ENCODE data around the gene FBXO42.

Gene FBXO42

DNA sequence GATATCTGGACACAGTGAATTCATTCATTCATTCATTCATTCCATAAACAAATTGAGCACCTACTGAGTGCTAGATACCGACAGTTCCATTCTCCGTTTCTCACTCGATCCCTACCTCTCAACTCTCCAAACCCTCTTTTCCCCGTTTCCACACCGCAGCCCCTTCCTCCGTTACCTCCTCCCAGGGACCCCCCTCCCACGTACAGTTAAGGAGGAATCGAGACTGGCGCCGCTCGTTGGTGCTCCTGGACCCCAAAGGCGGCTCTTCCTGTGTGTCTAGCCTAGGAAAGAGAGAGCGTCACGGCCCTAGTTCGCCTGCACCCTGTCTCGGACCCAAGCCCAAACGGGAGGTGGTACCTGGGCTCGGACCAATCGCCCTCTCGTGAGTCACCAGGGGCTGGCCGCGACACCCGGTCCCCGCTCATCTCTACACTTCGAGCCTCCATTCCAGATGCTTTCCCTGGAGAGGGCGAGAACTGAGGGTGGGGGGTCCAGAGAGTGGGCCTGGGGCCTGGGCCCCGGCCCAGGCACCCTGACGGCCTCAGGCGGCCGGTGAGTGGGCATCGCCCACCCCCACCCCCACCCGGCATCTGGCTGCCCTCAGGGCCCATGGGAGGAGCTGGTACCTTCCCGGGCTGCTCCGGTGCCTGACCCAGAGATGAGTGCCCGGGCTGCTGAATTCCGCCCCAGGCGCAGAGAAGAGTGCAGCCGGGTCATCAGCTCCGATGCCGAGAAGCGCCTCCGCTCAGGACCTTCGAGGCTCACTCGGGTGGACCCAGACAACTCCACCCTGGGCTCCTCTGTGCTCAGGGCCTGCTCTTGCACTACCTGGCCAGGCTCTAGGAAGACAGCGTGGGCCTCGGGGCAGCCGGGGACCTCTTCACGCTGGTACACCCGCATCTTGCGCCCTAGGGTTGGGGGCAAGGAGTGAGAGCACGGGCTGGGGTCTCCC lies 144.7 kb downstream of the FBXO42 start:
- peak overlapping the region; percentile 92 for H3K27ac Mint-ChIP-seq
- H3K9me3 Mint-ChIP-seq (ENCODE audit: low read depth), result no peaks in the 10 kb centered on the region
- peaks cover 6% of the 10 kb centered on the region for H3K36me3 Mint-ChIP-seq
- peaks cover 2% of the 10 kb centered on the region for H3K4me1 Mint-ChIP-seq (ENCODE audit: low read depth)
- no peaks in the 10 kb centered on the region for H3K27me3 Mint-ChIP-seq
- H3K4me3 Mint-ChIP-seq, result peak overlapping the region; percentile 84

DNA sequence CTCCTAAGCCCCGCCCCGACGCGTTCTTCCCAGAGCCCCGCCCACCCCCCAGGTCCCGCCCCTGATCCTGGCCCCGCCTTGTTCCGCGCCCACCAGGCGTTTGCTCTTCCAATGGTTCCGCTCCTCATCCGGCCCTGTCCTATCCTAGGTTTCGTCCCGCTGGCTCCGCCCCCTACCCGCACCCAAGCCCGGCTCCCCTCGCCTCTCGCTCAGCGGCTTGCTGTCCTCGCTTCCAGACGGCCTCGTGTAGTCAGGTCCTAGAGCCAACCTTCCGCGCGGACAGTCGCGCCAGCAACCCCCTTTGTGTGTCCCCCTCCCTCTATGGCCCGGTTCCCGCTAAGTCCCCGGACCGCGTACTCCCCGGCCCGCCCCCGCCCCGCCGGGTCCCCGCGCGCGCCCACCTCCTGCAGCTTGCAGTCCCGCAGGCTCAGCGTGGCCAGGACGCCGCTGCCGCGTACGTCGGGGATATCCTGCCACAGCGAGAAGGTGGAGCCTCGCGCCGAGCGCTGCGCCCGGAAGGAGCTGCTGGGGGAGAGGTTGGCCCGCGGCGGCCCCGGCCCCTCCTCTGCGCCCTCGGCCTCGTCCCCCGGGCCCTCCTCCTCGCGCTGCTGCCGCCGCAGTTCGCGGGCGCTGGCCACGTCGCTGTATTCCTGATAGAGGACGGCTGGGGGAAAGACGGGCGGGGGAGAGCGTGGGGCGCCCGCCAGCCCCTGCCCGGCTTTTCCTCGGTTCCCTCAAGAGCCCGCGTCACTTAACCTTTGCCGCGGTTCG lies 145.5 kb downstream of the FBXO42 start:
- H3K27ac Mint-ChIP-seq, result peak overlapping the region; percentile 95

GRCh38 chr1:16205891-16206546 lies 146.3 kb downstream of the FBXO42 start:
- peaks cover 6% of the 10 kb centered on the region for H3K36me3 Mint-ChIP-seq
- H3K27ac Mint-ChIP-seq, result no peak overlapping the region
- no peaks in the 10 kb centered on the region for H3K27me3 Mint-ChIP-seq
- H3K4me3 Mint-ChIP-seq, result peak overlapping the region; percentile 84
- H3K9me3 Mint-ChIP-seq (ENCODE audit: low read depth), result no peaks in the 10 kb centered on the region
- H3K4me1 Mint-ChIP-seq (ENCODE audit: low read depth), result peaks cover 2% of the 10 kb centered on the region

More for the DNA sequence above, 145.5 kb downstream of the FBXO42 start:
- Mint-ChIP-seq H3K4me3 (peak overlapping the region; percentile 84), H3K27me3 (no peaks in the 10 kb centered on the region), H3K9me3 (ENCODE audit: low read depth) (no peaks in the 10 kb centered on the region), H3K36me3 (peaks cover 6% of the 10 kb centered on the region), H3K4me1 (ENCODE audit: low read depth) (peaks cover 2% of the 10 kb centered on the region)

DNA sequence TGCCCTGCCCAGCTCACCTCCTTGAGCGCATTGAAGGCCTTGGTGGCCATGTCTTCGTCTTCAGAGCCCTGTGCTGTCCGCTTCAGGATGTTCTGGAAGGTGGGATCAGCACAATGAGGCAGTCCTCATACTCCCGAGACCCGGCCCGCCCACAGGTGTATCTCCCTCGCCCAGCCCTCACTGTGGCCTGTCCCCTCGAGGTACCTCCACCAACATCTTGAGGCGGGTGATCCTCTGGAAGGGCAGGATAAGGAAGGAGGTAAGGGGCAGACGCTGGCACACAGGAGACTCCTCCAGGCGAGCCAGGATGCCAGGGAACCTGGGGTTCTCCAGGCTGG lies 147.0 kb downstream of the FBXO42 start:
- Mint-ChIP-seq H3K4me1 (ENCODE audit: low read depth) (peaks cover 2% of the 10 kb centered on the region), H3K36me3 (peaks cover 6% of the 10 kb centered on the region), H3K27me3 (no peaks in the 10 kb centered on the region), H3K27ac (no peak overlapping the region), H3K9me3 (ENCODE audit: low read depth) (no peaks in the 10 kb centered on the region), H3K4me3 (no peak overlapping the region)

DNA sequence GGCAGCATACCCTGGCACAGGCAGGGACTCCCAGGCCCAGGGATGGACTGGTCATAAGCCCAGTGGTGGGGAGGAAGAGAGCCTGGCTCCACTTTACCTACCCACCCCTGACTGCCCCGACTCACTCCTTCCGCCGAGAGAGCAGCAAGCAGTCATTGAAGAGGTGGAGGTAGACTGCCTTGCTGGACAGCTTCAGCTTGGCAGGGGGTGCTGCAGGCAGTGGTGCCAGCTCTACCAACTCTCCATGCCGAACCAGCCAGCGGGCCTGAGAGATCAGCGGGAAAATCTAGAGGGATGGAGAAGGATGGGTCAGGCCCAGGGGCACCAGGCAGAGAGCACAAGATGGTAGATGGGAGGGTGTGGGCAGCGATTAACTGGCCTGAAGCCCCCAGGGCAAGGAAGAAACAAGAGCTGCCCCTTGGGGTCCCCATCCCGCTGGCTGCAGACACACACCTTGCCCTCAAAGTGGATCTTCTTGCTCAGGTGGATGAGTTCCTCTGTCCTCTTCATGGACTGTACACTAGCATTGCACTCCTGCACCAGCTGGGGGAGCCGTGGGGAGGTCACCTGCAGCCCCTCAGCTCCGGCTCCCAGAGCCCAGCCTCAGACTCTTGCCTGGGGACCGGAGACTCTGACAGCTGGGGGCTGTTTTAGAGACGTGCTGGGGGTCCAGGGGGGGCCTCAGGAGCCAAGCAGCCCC lies 147.5 kb downstream of the FBXO42 start:
- H3K9me3 Mint-ChIP-seq (ENCODE audit: low read depth), result no peaks in the 10 kb centered on the region
- no peaks in the 10 kb centered on the region for H3K27me3 Mint-ChIP-seq
- peak overlapping the region; percentile 35 for H3K4me3 Mint-ChIP-seq
- peak overlapping the region; percentile 64 for H3K27ac Mint-ChIP-seq
- H3K36me3 Mint-ChIP-seq, result peaks cover 6% of the 10 kb centered on the region
- H3K4me1 Mint-ChIP-seq (ENCODE audit: low read depth), result peaks cover 2% of the 10 kb centered on the region

GRCh38 chr1:16204216-16204615 lies 148.1 kb downstream of the FBXO42 start:
- Mint-ChIP-seq H3K9me3 (ENCODE audit: low read depth) (no peaks in the 10 kb centered on the region), H3K36me3 (peaks cover 6% of the 10 kb centered on the region), H3K27ac (no peak overlapping the region), H3K4me1 (ENCODE audit: low read depth) (peaks cover 2% of the 10 kb centered on the region), H3K4me3 (no peak overlapping the region), H3K27me3 (no peaks in the 10 kb centered on the region)

- no peaks in the 10 kb centered on the region for H3K27me3 Mint-ChIP-seq
- no peak overlapping the region for H3K4me3 Mint-ChIP-seq
- H3K36me3 Mint-ChIP-seq, result peaks cover 6% of the 10 kb centered on the region
- H3K4me1 Mint-ChIP-seq (ENCODE audit: low read depth), result peaks cover 6% of the 10 kb centered on the region
- H3K9me3 Mint-ChIP-seq (ENCODE audit: low read depth), result no peaks in the 10 kb centered on the region
- H3K27ac Mint-ChIP-seq, result no peak overlapping the region
These were observed 148.7 kb downstream of the FBXO42 start for GRCh38 chr1:16203550-16203949.

- no peaks in the 10 kb centered on the region for H3K9me3 Mint-ChIP-seq (ENCODE audit: low read depth)
- no peak overlapping the region for H3K27ac Mint-ChIP-seq
- H3K4me3 Mint-ChIP-seq, result no peak overlapping the region
- H3K4me1 Mint-ChIP-seq (ENCODE audit: low read depth), result peaks cover 7% of the 10 kb centered on the region
- H3K36me3 Mint-ChIP-seq, result peaks cover 6% of the 10 kb centered on the region
- H3K27me3 Mint-ChIP-seq, result no peaks in the 10 kb centered on the region
These were observed 149.7 kb downstream of the FBXO42 start for GRCh38 chr1:16202281-16203210.

DNA sequence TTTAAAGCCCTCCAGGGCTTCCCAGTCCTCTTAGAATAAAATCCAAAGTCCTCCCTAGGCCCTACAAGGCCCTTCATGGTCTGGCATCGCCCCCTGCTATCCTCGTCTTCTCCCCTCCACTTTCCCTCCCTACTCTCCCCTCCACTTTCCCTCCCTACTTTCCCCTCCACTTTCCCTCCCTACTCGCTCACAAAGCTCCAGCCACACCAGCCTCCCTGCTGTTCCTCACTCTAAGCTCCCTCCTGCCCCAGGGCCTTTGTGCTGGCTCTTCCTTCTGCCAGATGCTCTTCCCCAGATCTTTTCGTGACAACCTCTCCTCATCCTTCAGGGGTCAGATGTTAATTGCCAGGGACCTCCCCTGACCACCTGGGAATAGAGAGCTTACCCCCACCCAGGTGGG lies 152.6 kb downstream of the FBXO42 start:
- no peaks in the 10 kb centered on the region for H3K9me3 Mint-ChIP-seq (ENCODE audit: low read depth)
- H3K36me3 Mint-ChIP-seq, result peaks cover 6% of the 10 kb centered on the region
- H3K27ac Mint-ChIP-seq, result no peak overlapping the region
- no peaks in the 10 kb centered on the region for H3K27me3 Mint-ChIP-seq
- H3K4me3 Mint-ChIP-seq, result no peak overlapping the region
- H3K4me1 Mint-ChIP-seq (ENCODE audit: low read depth), result peaks cover 9% of the 10 kb centered on the region

DNA sequence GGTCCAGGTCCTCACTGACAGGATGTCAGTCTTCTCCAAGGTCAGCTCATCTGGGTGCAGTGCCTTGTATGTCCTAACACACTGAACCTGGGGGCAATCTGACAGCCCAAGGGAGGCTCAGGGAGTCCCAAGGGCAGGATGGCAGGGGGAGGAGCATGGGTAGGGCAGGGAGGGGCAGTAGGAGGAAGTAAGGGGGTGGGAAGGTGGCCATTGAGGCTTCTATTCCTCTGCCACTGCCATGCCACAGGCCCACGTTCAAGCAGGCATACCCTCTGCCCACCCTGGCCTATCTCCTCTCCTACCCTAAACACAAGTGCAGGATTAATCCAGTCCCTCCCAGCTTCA lies 153.2 kb downstream of the FBXO42 start:
- Mint-ChIP-seq H3K27me3 (no peaks in the 10 kb centered on the region), H3K9me3 (ENCODE audit: low read depth) (no peaks in the 10 kb centered on the region), H3K27ac (peak overlapping the region; percentile 47), H3K36me3 (peaks cover 5% of the 10 kb centered on the region), H3K4me3 (no peak overlapping the region), H3K4me1 (ENCODE audit: low read depth) (peaks cover 8% of the 10 kb centered on the region)

- Mint-ChIP-seq H3K27ac (peak overlapping the region; percentile 47), H3K27me3 (no peaks in the 10 kb centered on the region), H3K36me3 (peaks cover 3% of the 10 kb centered on the region), H3K4me1 (ENCODE audit: low read depth) (peaks cover 8% of the 10 kb centered on the region), H3K4me3 (no peak overlapping the region), H3K9me3 (ENCODE audit: low read depth) (no peaks in the 10 kb centered on the region)
These were observed 153.7 kb downstream of the FBXO42 start for GRCh38 chr1:16198444-16199156.

GRCh38 chr1:16196874-16197273 lies 155.4 kb downstream of the FBXO42 start:
- no peaks in the 10 kb centered on the region for H3K36me3 Mint-ChIP-seq
- H3K4me3 Mint-ChIP-seq, result no peak overlapping the region
- H3K9me3 Mint-ChIP-seq (ENCODE audit: low read depth), result no peaks in the 10 kb centered on the region
- no peaks in the 10 kb centered on the region for H3K27me3 Mint-ChIP-seq
- H3K4me1 Mint-ChIP-seq (ENCODE audit: low read depth), result peaks cover 8% of the 10 kb centered on the region
- H3K27ac Mint-ChIP-seq, result no peak overlapping the region

Data from activated naive CD8-positive, alpha-beta T cell (primary cell).